Panc1 (cell line): Measurements from ENCODE around the gene CCSAP. TPM values are rescaled to one million over a fixed set of nuclear protein-coding genes. Genes with fewer than 3 reads are reported as not detected.

Experiments
- ATAC-seq: fragments of 200-7000 bp; cut with Tn5 transposase; 2 replicates; pipeline ENCODE4 v1.9.1; 2020; ENCODE audit warnings: mild to moderate bottlenecking, moderate library complexity
- BruUV-seq: library from RNA; stranded (reverse); fragments of 400-500 nt; replicated peaks from 2 replicates; lab custom pipeline; 2021; lab: Mats Ljungman, UMichigan
- CTCF ChIA-PET: fragments of 300-600 bp; sonication (Branson Sonifier 250); formaldehyde crosslinking; loops from one replicate; lab custom pipeline; 2022; ENCODE audit warnings: antibody characterized with exemption; lab: Charles Lee
- POLR2A ChIA-PET: fragments of 300-600 bp; sonication (Branson Sonifier 250); formaldehyde crosslinking; loops from one replicate; lab custom pipeline; 2022; ENCODE audit warnings: antibody characterized with exemption; lab: Charles Lee
- DNase-seq: peaks from one replicate; pipeline ENCODE4 v3.0.0-alpha.2; 2010; ENCODE audit warnings: low read depth, low spot score
- H3K27ac ChIP-seq: 2 replicates; pipeline ENCODE4 v1.5.1; 2011; ENCODE audit warnings: mild to moderate bottlenecking, low read length, inconsistent platforms
- H3K27me3 ChIP-seq: fragments of 200-500 bp; sonication (Bioruptor generic); 2 replicates; pipeline ENCODE4 v1.6.0; 2014; ENCODE audit warnings: low read length, inconsistent platforms; ENCODE audit not compliant: control insufficient read depth, insufficient read depth
- H3K36me3 ChIP-seq: fragments of 200-500 bp; sonication (Bioruptor generic); 2 replicates; pipeline ENCODE4 v1.5.1; 2014; ENCODE audit warnings: inconsistent platforms, mild to moderate bottlenecking, low read length, moderate library complexity; ENCODE audit not compliant: control insufficient read depth, insufficient read depth
- H3K4me1 ChIP-seq: 2 replicates; pipeline ENCODE4 v1.5.1; 2011; ENCODE audit warnings: inconsistent platforms, mild to moderate bottlenecking, low read length, moderate library complexity; ENCODE audit not compliant: control insufficient read depth, insufficient read depth
- H3K4me3 ChIP-seq, 2 experiments: 2 replicates each; pipeline ENCODE4 v1.5.1; 2011 to 2012; ENCODE audit warnings: low read depth in 2 of 2, low read length in 2 of 2, mild to moderate bottlenecking in 2 of 2, inconsistent platforms in 1 of 2, moderate library complexity in 1 of 2
- H3K9me3 ChIP-seq: fragments of 200-500 bp; sonication (Bioruptor generic); 2 replicates; pipeline ENCODE4 v1.5.1; 2014; ENCODE audit warnings: low read depth, mild to moderate bottlenecking, inconsistent platforms, low read length, moderate library complexity; ENCODE audit not compliant: control insufficient read depth, insufficient read depth
- CTCF ChIP-seq: fragments of 450-650 bp; IDR thresholded peaks from 2 replicates; pipeline ENCODE4 v1.5.1; 2017; ENCODE audit warnings: mild to moderate bottlenecking
- POLR2AphosphoS5 ChIP-seq: IDR thresholded peaks from 2 replicates; pipeline ENCODE4 v1.6.1; 2012; ENCODE audit warnings: mild to moderate bottlenecking, low read depth, low read length, moderate library complexity
- REST ChIP-seq, 2 experiments: IDR thresholded peaks; 2 replicates each; pipeline ENCODE4 v1.6.1; 2011 to 2012; ENCODE audit warnings: low read depth in 2 of 2, control low read depth in 1 of 2, low read length in 1 of 2, mild to moderate bottlenecking in 1 of 2, moderate library complexity in 1 of 2; ENCODE audit not compliant: insufficient read depth in 1 of 2
- SIN3A ChIP-seq: IDR thresholded peaks from 2 replicates; pipeline ENCODE4 v1.6.1; 2012; ENCODE audit warnings: low read depth, mild to moderate bottlenecking, low read length, moderate library complexity, borderline replicate concordance; ENCODE audit not compliant: insufficient read depth
- TCF7L2 ChIP-seq: IDR thresholded peaks from 2 replicates; pipeline ENCODE4 v1.6.1; 2011; ENCODE audit warnings: mild to moderate bottlenecking, low read depth, low read length, inconsistent platforms
- in situ Hi-C: cut with HindIII; loops from 2 replicates; pipeline ENCODE4 v1.10.0; 2016; ENCODE audit warnings: low sequenced_read_pairs, low pct_unique_long_range_greater_than_20kb
- intact Hi-C: fragments of 100-400 bp; cut with micrococcal nuclease; formaldehyde crosslinking; loops from one replicate; pipeline ENCODE4 v1.10.0; 2022; ENCODE audit not compliant: unreplicated experiment
- total RNA-seq: library from RNA; stranded (reverse); gene quantifications from one replicate; pipeline ENCODE4 v1.2.1, GENCODE V29; 2021; ENCODE audit not compliant: unreplicated experiment

The CCSAP gene
- total RNA-seq, 1 experiment from 2014 or later: 11.6 TPM

DNA sequence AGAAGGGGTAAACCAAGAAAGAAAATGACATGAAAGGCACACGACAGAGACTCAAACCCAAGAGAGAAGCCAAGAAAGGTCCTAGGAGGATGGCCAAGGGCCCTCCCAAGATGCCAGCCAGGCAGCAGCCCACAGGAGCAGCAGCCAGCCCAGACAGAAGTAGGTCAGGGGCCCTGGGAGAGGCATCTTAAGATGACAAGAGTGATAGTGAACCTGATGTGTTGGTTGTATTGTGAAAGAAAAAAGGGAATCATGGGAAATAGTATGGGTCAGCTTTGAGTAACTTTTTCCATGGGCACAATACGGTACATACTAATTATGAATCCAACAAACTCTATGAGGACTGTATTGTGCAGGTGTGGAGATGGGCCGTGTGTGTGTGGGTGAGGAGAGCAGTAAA lies 3.3 kb downstream of the CCSAP start:
- BruUV-seq: no TSS peak
- intact Hi-C loops: no loop called here
- POLR2A ChIA-PET: no interaction called here

GRCh38 chr1:229339086-229339485 lies 3.8 kb downstream of the CCSAP start:
- no peaks in the 10 kb centered on the region for H3K27me3 ChIP-seq
- CTCF ChIA-PET: no interaction called here
- intact Hi-C loops (no loop called here), in situ Hi-C loops (no loop called here)
- no peak overlapping the region for H3K4me3 ChIP-seq
- H3K36me3 ChIP-seq: no peaks in the 10 kb centered on the region
- POLR2A ChIA-PET: no interaction called here
- H3K4me1 ChIP-seq: peaks cover 24% of the 10 kb centered on the region
- TF ChIP-seq CTCF (no peak), TCF7L2 (no peak), POLR2AphosphoS5 (no peak), REST (IDR thresholded peaks at IDR 0.05; ENCODE audit: insufficient read depth in 1 of 2, low read depth in 2 of 2, low read length in 1 of 2) (no peak), SIN3A (no peak)
- peaks cover 6% of the 10 kb centered on the region; the same call in 1 of the 2 replicates for H3K9me3 ChIP-seq
- ATAC-seq (no peak), DNase-seq (no peak)
- BruUV-seq: no TSS peak
- H3K27ac ChIP-seq: no peak overlapping the region

More for the DNA sequence above, 3.3 kb downstream of the CCSAP start:
- H3K36me3 ChIP-seq: no peaks in the 10 kb centered on the region
- ATAC-seq: no peak
- H3K27ac ChIP-seq: no peak overlapping the region
- H3K4me1 ChIP-seq: peaks cover 24% of the 10 kb centered on the region
- TF ChIP-seq TCF7L2 (no peak), SIN3A (no peak), CTCF (no peak), REST (IDR thresholded peaks at IDR 0.05; ENCODE audit: insufficient read depth in 1 of 2, low read depth in 2 of 2, low read length in 1 of 2) (no peak)
- peaks cover 2% of the 10 kb centered on the region; the same call in 1 of the 2 replicates for H3K9me3 ChIP-seq
- in situ Hi-C loops: no loop called here
- no peaks in the 10 kb centered on the region for H3K27me3 ChIP-seq
- H3K4me3 ChIP-seq: no peak overlapping the region
- DNase-seq: no peak
- CTCF ChIA-PET: no interaction called here
